Hepatocyte (in vitro differentiated cells): ENCODE measurements around the gene CD36.

Experiments used
- CTCF ChIP-seq: fragments of 200-600 bp; sonication (generic); IDR thresholded peaks from 2 replicates; pipeline ENCODE4 v1.5.1; 2016; ENCODE audit warnings: antibody characterized with exemption, mild to moderate bottlenecking; ENCODE audit not compliant: poor library complexity
- EZH2 ChIP-seq: fragments of 200-600 bp; sonication (generic); IDR thresholded peaks from 2 replicates; pipeline ENCODE4 v1.6.1; 2016; ENCODE audit warnings: antibody characterized with exemption, mild to moderate bottlenecking, borderline replicate concordance
- EZH2phosphoT487 ChIP-seq: fragments of 200-600 bp; sonication (generic); IDR thresholded peaks from one replicate; pipeline ENCODE4 v1.6.1; 2018; ENCODE audit warnings: antibody characterized with exemption, mild to moderate bottlenecking, low read depth, moderate library complexity; ENCODE audit not compliant: unreplicated experiment, severe bottlenecking

- TF ChIP-seq CTCF (no peak), EZH2phosphoT487 (no peak), EZH2 (no peak)
Observed at GRCh38 chr7:80622541-80622940, 15.9 kb upstream of the CD36 start.
